ENCODE data around the gene FUT4. TPM values are rescaled to one million over a fixed set of nuclear protein-coding genes. Genes with fewer than 3 reads are reported as not detected.

The FUT4 gene
- total and polyA plus RNA-seq, 2 donors (not counting 1 experiment from before 2014, with no cell fraction given), result 0.89 to 3.7 TPM

GRCh38 chr11:94563176-94563847, 19.6 kb downstream of the FUT4 start:
- H3K4me1 ChIP-seq (ENCODE audit: control insufficient read depth in 2 of 2, insufficient read depth in 2 of 2, low read length in 2 of 2), result peaks cover 0 to 5% of the 10 kb centered on the region in 2 donors
- WGBS (ENCODE audit: insufficient coverage), result 88% methylated on average over 1 of the region's 4 CpGs
- H3K79me2 ChIP-seq (ENCODE audit: control insufficient read depth, insufficient read depth, low read length), result no peaks in the 10 kb centered on the region
- Mint-ChIP-seq H3K4me3 (no peak overlapping the region), H3K27ac (no peak overlapping the region), H3K27me3 (no peaks in the 10 kb centered on the region), H3K4me1 (peaks cover 1% of the 10 kb centered on the region), H3K9me3 (ENCODE audit: insufficient read depth) (no peaks in the 10 kb centered on the region)
- intact Hi-C loops (cut with micrococcal nuclease), result no loop called here
- no peak overlapping the region for H2AFZ ChIP-seq (ENCODE audit: insufficient read depth, low read depth, low read length, poor library complexity, severe bottlenecking)
- H3K9ac ChIP-seq (ENCODE audit: low read length), result no peak overlapping the region
- no peaks in the 10 kb centered on the region for H4K20me1 ChIP-seq (ENCODE audit: control insufficient read depth, insufficient read depth, low read length, poor library complexity, severe bottlenecking)
- H3K9me3 ChIP-seq (ENCODE audit: control extremely low read depth in 1 of 3, control insufficient read depth in 2 of 3, insufficient read depth in 1 of 3, low read length in 2 of 3), result peaks cover 0 to 4% (median 0%) of the 10 kb centered on the region in 3 donors
- H3K4me2 ChIP-seq (replicated peaks; ENCODE audit: low read depth, low read length, poor library complexity, severe bottlenecking), result no peak overlapping the region
- no peak overlapping the region for H3K27ac ChIP-seq (ENCODE audit: low read length in 2 of 2)
- no peaks in the 10 kb centered on the region for H3K27me3 ChIP-seq (replicated peaks in 1 of 4; ENCODE audit: control extremely low read depth in 1 of 4, control insufficient read depth in 3 of 4, insufficient read depth in 4 of 4, low read length in 3 of 4)
- DNase-seq (no peak), ATAC-seq (ENCODE audit: low read depth) (no peak)
- no peak overlapping the region for H3K4me3 ChIP-seq (ENCODE audit: control extremely low read depth in 1 of 5, extremely low read depth in 1 of 5, insufficient read depth in 1 of 5, low read depth in 2 of 5, low read length in 4 of 5)
- TF ChIP-seq, protein P1, sequence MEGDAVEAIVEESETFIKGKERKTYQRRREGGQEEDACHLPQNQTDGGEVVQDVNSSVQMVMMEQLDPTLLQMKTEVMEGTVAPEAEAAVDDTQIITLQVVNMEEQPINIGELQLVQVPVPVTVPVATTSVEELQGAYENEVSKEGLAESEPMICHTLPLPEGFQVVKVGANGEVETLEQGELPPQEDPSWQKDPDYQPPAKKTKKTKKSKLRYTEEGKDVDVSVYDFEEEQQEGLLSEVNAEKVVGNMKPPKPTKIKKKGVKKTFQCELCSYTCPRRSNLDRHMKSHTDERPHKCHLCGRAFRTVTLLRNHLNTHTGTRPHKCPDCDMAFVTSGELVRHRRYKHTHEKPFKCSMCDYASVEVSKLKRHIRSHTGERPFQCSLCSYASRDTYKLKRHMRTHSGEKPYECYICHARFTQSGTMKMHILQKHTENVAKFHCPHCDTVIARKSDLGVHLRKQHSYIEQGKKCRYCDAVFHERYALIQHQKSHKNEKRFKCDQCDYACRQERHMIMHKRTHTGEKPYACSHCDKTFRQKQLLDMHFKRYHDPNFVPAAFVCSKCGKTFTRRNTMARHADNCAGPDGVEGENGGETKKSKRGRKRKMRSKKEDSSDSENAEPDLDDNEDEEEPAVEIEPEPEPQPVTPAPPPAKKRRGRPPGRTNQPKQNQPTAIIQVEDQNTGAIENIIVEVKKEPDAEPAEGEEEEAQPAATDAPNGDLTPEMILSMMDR (IDR thresholded peaks at IDR 0.05), result no peak
- TF ChIP-seq EZH2 (IDR thresholded peaks at IDR 0.05; ENCODE audit: borderline replicate concordance, insufficient read depth, low read depth, low read length, poor library complexity, severe bottlenecking), result no peak
- ChIA-PET CTCF (no interaction called here), POLR2A (no interaction called here)
- H3K36me3 ChIP-seq (replicated peaks in 1 of 2; ENCODE audit: control extremely low read depth in 1 of 2, control insufficient read depth in 1 of 2, extremely low read depth in 1 of 2, insufficient read depth in 2 of 2, low read length in 1 of 2), result no peaks in the 10 kb centered on the region

DNA sequence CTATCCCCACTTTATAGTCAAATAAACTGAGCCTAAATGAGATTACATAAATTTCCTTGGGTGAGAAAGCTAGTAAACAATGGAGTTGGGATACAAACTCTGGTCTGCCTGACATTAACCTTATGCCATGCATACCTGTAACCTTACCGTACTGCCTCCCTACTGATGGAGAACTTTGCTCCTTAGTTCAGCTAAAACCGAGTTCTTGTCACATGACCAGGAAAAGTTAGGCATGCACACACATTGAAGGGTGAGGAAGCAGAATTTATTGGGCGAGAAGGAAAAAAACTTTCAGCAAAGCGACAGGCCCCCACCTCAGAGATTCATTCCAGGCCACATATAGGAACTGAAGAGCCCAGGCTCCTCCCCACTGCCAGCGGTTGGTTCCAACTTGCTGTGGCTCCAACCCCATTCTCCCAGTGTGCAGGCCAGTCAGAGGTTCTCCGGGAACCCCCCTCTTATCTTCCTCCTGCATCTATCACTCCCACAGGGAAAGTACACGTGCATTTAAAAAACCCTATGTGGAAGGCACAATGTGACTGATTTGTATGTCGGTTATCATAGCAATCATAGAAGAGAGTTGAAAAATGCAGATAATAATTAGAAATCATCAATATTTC, 20.2 kb downstream of the FUT4 start:
- Mint-ChIP-seq H3K4me3 (no peak overlapping the region), H3K9me3 (ENCODE audit: insufficient read depth) (no peaks in the 10 kb centered on the region), H3K4me1 (no peaks in the 10 kb centered on the region), H3K27ac (no peak overlapping the region), H3K27me3 (no peaks in the 10 kb centered on the region)
- DNase-seq, result no peak
- H3K4me3 ChIP-seq (ENCODE audit: control extremely low read depth in 1 of 5, extremely low read depth in 1 of 5, insufficient read depth in 1 of 5, low read depth in 2 of 5, low read length in 4 of 5), result no peak overlapping the region
- peaks cover 0 to 4% (median 0%) of the 10 kb centered on the region in 3 donors for H3K9me3 ChIP-seq (ENCODE audit: control extremely low read depth in 1 of 3, control insufficient read depth in 2 of 3, insufficient read depth in 1 of 3, low read length in 2 of 3)
- ChIA-PET POLR2A (no interaction called here), CTCF (no interaction called here)
- no peaks in the 10 kb centered on the region for H3K27me3 ChIP-seq (replicated peaks in 1 of 4; ENCODE audit: control extremely low read depth in 1 of 4, control insufficient read depth in 3 of 4, insufficient read depth in 4 of 4, low read length in 3 of 4)
- no peak overlapping the region for H3K27ac ChIP-seq (ENCODE audit: low read length in 2 of 2)
- no peak overlapping the region for H3K9ac ChIP-seq (ENCODE audit: low read length)
- H3K36me3 ChIP-seq (replicated peaks in 1 of 2; ENCODE audit: control extremely low read depth in 1 of 2, control insufficient read depth in 1 of 2, extremely low read depth in 1 of 2, insufficient read depth in 2 of 2, low read length in 1 of 2), result no peaks in the 10 kb centered on the region
- TF ChIP-seq, protein P1 (IDR thresholded peaks at IDR 0.05), result no peak
- no peak for TF ChIP-seq EZH2 (IDR thresholded peaks at IDR 0.05; ENCODE audit: borderline replicate concordance, insufficient read depth, low read depth, low read length, poor library complexity, severe bottlenecking)
- H4K20me1 ChIP-seq (ENCODE audit: control insufficient read depth, insufficient read depth, low read length, poor library complexity, severe bottlenecking), result no peaks in the 10 kb centered on the region
- no peak for ATAC-seq (ENCODE audit: low read depth)
- no peaks in the 10 kb centered on the region for H3K79me2 ChIP-seq (ENCODE audit: control insufficient read depth, insufficient read depth, low read length)
- H2AFZ ChIP-seq (ENCODE audit: insufficient read depth, low read depth, low read length, poor library complexity, severe bottlenecking), result no peak overlapping the region
- intact Hi-C loops (cut with micrococcal nuclease), result no loop called here
- no peak overlapping the region for H3K4me2 ChIP-seq (replicated peaks; ENCODE audit: low read depth, low read length, poor library complexity, severe bottlenecking)
- no peaks in the 10 kb centered on the region for H3K4me1 ChIP-seq (ENCODE audit: control insufficient read depth in 2 of 2, insufficient read depth in 2 of 2, low read length in 2 of 2)
- 83% methylated on average over 2 of the region's 8 CpGs for WGBS (ENCODE audit: insufficient coverage)
